Measurements from ENCODE around the gene TFB1M.

DNA sequence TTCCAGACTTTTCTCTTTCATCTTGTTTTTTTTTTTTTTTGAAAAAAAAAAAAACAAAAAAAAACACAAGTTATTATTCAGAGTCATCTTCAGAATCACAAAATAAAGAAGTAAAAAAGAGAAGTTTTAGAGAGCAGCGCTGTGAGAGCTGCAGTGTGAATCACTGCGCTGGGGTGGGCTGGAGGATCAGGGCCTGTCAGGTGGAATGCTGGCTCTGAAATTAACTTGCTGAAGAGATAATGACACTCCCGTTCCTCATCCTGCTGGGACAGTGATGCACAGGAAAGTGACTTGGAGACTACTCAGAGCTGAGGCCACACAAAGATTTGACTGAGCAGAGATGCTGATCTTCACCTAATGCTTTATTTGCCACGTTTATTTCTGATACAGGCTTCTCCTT lies 93.2 kb downstream of the TFB1M start:
- TF ChIP-seq, protein P1, sequence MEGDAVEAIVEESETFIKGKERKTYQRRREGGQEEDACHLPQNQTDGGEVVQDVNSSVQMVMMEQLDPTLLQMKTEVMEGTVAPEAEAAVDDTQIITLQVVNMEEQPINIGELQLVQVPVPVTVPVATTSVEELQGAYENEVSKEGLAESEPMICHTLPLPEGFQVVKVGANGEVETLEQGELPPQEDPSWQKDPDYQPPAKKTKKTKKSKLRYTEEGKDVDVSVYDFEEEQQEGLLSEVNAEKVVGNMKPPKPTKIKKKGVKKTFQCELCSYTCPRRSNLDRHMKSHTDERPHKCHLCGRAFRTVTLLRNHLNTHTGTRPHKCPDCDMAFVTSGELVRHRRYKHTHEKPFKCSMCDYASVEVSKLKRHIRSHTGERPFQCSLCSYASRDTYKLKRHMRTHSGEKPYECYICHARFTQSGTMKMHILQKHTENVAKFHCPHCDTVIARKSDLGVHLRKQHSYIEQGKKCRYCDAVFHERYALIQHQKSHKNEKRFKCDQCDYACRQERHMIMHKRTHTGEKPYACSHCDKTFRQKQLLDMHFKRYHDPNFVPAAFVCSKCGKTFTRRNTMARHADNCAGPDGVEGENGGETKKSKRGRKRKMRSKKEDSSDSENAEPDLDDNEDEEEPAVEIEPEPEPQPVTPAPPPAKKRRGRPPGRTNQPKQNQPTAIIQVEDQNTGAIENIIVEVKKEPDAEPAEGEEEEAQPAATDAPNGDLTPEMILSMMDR (IDR thresholded peaks at IDR 0.05), result no peak
- no peak for TF ChIP-seq EZH2 (IDR thresholded peaks at IDR 0.05)
